A549 treated with GW870086 at 1 μM for 4 hours (cell line): ENCODE results near the gene CCDC183. TPM values are rescaled to one million over a fixed set of nuclear protein-coding genes. Genes with fewer than 3 reads are reported as not detected.

ENCODE experiments used
- total RNA-seq: library from RNA; stranded (reverse); fragments of 200-300 nt; extraction: Qiagen RNA extraction; gene quantifications from 5 replicates; pipeline ENCODE4 v1.2.3, GENCODE V29; 2022; ENCODE audit warnings: low read depth

Gene CCDC183
- total RNA-seq = 0.15 to 0.72 TPM (median 0.44 TPM) in 5 replicates

GRCh38 chr9:136796238-136796774, at the start of gene CCDC183:
TSS of gene CCDC183 (plus strand) at chr9:136796338. CDS start at chr9:136796398, 60 bp downstream.

GRCh38 chr9:136748201-136748600, 47.9 kb upstream of the CCDC183 start, which contains the start of gene LCN6:
TSS of gene LCN6 (minus strand) at chr9:136748525. CDS start at chr9:136748483, 42 bp downstream.

DNA sequence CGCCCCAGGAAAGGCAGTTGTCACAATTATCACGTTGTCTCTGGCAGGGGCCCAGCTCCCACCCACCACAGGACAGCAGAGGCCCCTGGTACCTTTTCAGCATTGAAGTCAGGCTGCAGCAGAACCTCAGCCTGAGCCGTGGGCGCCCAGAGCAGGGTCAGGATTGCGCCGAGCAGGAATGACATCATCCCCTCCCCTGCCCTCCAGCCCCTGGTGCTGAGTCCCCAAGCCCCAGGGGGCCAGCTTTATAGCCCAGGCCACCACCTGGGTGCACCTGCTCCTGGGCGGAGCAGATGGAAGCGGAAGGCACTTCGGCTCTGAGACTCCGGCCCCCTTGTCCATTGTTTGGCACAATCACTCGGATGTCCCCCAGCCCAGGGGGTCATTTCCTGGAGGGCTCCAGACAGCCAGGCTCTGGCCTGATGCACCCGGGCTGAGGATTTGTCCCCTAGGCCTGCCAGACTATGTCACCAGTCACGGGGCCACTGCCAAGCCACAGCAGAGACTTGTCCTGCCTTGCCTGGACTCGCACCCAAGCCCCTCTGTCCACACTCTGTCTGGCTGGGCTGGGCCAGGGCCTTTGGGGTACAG, 31.7 kb upstream of the CCDC183 start, which contains the start of gene LCN15:
Gene LCN15, minus strand, starts transcription at position 218 of the 591 bp plus-strand sequence. Its CDS starts 30 bp downstream, at position 188.

GRCh38 chr9:136790640-136791515, 5.3 kb upstream of the CCDC183 start, which contains the start of gene TMEM141:
TSS of gene TMEM141 (plus strand) at chr9:136791344. CDS start at chr9:136791371, 27 bp downstream.

GRCh38 chr9:136807281-136808074, 11.3 kb downstream of the CCDC183 start, which contains the start of gene RABL6:
TSS of gene RABL6 (plus strand) at chr9:136807948. CDS start at chr9:136808197, 249 bp downstream.

GRCh38 chr9:136842380-136842948, 46.3 kb downstream of the CCDC183 start, which contains the start of gene AJM1:
TSS of gene AJM1 (plus strand) at chr9:136842478. CDS start at chr9:136844415, 1,937 bp downstream.

GRCh38 chr9:136849038-136849959, 53.2 kb downstream of the CCDC183 start, which contains the start of gene PHPT1:
TSS of gene PHPT1 (plus strand) at chr9:136849409. CDS start at chr9:136849431, 22 bp downstream.

DNA sequence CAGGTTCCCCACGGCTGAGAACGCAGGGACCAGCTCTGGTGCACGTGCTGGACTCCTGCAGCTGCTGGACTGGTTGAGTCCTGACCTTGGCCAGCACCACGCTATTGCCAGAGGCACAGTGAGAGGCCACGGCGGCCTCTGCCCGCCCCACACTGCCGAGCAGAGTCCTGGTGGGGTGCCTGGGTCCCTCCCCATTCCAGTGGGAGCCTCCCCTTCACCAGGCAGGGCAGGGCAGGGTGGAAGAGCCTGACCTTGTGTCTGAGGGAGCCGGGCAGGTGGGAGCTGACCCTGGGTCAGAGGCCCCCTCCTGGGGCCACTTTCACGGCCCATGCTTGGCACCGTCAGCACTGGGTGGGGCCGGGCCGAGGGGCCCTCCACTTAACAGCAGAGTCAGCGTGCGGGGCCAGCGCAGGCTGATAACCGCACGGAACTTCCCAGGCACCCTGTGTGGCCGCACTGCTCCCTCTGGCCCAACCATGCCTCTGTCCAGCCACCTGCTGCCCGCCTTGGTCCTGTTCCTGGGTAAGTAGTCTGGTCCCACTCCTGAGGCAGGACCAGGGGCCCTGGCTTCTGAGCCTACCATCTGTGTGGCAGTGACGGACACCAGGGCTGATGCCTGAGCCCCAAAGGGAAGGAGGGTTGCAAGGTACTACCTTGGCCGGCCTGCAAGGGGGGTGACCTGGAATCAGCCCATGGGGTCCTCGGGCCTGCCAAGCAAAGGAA, 56.0 kb downstream of the CCDC183 start, which contains the start of gene MAMDC4:
Gene MAMDC4, plus strand, starts transcription at position 406 of the 723 bp plus-strand sequence. Its CDS starts 71 bp downstream, at position 477.

Other genes with a start within 250 kb of the CCDC183 start
- 36.2 to 58.7 TPM (median 55.2 TPM) in 5 replicates for gene EGFL7, start 133.4 kb upstream of the CCDC183 start, total RNA-seq
- gene AGPAT2, start 108.9 kb upstream of the CCDC183 start, total RNA-seq = 68.2 to 110 TPM (median 105 TPM) in 5 replicates
- gene DIPK1B, start 83.8 kb upstream of the CCDC183 start, total RNA-seq = 6.9 to 9.6 TPM (median 9.4 TPM) in 5 replicates
- gene LCN10, start 53.4 kb upstream of the CCDC183 start, total RNA-seq = not detected in 5 replicates
- not detected in 5 replicates for gene LCN6, start 47.8 kb upstream of the CCDC183 start, total RNA-seq
- gene LCN8, start 38.1 kb upstream of the CCDC183 start, total RNA-seq = not detected in 5 replicates
- gene LCN15, start 31.8 kb upstream of the CCDC183 start, total RNA-seq = not detected in 5 replicates
- 64.6 to 80.7 TPM (median 74.2 TPM) in 5 replicates for gene TMEM141, start 5.0 kb upstream of the CCDC183 start, total RNA-seq
- 58.9 to 86.1 TPM (median 79.5 TPM) in 5 replicates for gene RABL6, start 11.6 kb downstream of the CCDC183 start, total RNA-seq
- 4.0 to 4.7 TPM (median 4.2 TPM) in 5 replicates for gene AJM1, start 46.1 kb downstream of the CCDC183 start, total RNA-seq
- 285 to 343 TPM (median 299 TPM) in 5 replicates for gene PHPT1, start 53.1 kb downstream of the CCDC183 start, total RNA-seq
- gene MAMDC4, start 56.0 kb downstream of the CCDC183 start, total RNA-seq = 2.5 to 5.8 TPM (median 3.1 TPM) in 5 replicates
- gene EDF1, start 70.0 kb downstream of the CCDC183 start, total RNA-seq = 428 to 545 TPM (median 458 TPM) in 5 replicates
- gene TRAF2, start 90.2 kb downstream of the CCDC183 start, total RNA-seq = 43.8 to 69.5 TPM (median 59.1 TPM) in 5 replicates
- 70.1 to 101 TPM (median 99.1 TPM) in 5 replicates for gene FBXW5, start 148.4 kb downstream of the CCDC183 start, total RNA-seq
- 0.85 to 2.9 TPM (median 1.4 TPM) in 5 replicates for gene C8G, start 148.9 kb downstream of the CCDC183 start, total RNA-seq
- gene LCN12, start 155.9 kb downstream of the CCDC183 start, total RNA-seq = 0.80 to 1.6 TPM (median 1.3 TPM) in 5 replicates
- 0.57 to 0.68 TPM (median 0.66 TPM) in 3 of 5 replicates, not detected in the others for gene PTGDS, start 181.2 kb downstream of the CCDC183 start, total RNA-seq
- 0.07 to 0.08 TPM (median 0.08 TPM) in 3 of 5 replicates, not detected in the others for gene LCNL1, start 186.7 kb downstream of the CCDC183 start, total RNA-seq
- gene PAXX, start 196.1 kb downstream of the CCDC183 start, total RNA-seq = 47.9 to 81.3 TPM (median 74.1 TPM) in 5 replicates
- gene CLIC3, start 200.2 kb downstream of the CCDC183 start, total RNA-seq = 3.3 to 5.1 TPM (median 4.8 TPM) in 5 replicates
- 21.4 to 27.7 TPM (median 25.4 TPM) in 5 replicates for gene ABCA2, start 231.9 kb downstream of the CCDC183 start, total RNA-seq
- 0.06 TPM in 1 of 5 replicates, not detected in the others for gene FUT7, start 235.8 kb downstream of the CCDC183 start, total RNA-seq
- 44.4 to 81.3 TPM (median 73.5 TPM) in 5 replicates for gene NPDC1, start 249.8 kb downstream of the CCDC183 start, total RNA-seq